Fibroblast of skin of abdomen (primary cell): ENCODE measurements around the gene ABLIM2.

ENCODE experiments used
- DNase-seq: peaks from one replicate; pipeline ENCODE4 v3.0.0-alpha.2; 2013

Gene ABLIM2

DNA sequence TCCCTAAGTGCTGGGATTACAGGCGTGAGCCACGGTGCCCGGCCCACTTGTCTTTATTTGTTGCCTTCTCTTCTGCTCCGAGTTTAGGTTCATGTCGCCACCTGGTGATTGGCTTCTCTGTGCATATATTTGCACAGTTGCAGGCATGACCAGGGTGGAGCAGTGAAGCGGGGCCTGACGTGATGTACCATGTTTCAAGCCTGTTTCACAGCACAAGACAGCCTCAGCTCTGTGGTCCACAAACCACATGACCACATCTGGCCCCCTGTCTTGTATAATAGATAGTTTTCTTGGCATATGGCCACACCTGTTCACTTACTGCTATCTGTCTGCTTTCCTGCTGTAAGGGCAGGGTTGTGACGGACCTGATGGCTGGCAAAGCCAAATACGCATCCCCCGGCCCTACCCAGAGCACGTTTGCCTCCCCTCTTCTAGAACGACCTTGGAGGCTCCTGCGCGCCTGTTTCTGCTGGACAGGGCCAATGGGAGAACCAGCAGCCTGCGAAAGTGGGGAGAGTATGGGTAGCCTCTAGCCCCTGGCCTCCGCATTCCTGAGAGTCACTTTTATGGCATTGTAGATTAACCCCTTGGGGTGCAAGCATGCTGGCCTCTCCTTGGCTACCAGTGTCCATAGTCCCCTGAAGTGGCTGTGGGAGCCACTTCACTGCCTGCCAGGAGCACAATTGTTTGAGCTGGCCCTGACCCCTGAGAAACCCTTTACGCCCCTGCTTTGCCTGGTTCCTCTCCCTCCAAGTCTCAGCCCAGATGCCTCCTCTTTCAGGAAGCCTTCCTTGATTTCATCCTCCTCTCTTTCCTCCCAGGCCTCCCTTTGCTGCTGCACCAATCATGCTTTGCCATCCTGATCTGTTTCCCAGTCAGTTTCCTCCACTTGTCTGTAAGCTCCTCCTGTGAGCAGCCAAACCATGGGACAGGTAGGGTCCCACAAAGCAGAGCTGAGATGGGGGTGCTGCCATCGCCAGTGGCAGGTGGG, 34.4 kb upstream of the ABLIM2 start:
- DNase-seq = peak; percentile 43

DNA sequence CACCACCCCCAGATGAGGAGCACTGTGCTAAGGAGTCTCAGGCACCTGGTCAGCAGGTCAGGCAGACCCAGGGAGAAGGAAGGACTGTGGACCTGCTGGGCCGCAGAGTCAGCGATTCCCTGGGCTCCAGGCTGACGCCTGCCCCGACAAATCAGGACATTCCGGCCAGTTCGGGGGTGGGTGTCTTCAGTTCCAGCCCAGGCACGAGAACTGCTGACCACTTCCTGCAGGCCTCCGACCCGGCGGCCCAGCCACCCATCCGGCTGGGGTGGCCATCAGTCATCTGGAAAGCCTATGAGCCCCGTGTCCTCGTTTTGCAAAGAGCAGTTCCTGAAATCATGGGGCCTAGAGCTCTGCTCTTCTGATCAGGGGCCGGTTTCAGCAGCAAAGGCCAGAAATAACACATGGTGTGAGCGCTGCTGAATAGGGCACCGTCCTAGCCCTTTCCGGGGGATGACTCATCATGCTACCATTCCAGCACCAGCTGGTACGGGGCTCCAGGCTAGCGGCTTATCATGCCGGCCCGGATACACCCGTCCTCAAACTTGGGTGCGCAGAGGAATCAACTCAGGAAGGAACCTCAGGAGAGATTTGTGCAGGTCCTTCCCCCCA, 32.6 kb upstream of the ABLIM2 start:
- no peak for DNase-seq

DNA sequence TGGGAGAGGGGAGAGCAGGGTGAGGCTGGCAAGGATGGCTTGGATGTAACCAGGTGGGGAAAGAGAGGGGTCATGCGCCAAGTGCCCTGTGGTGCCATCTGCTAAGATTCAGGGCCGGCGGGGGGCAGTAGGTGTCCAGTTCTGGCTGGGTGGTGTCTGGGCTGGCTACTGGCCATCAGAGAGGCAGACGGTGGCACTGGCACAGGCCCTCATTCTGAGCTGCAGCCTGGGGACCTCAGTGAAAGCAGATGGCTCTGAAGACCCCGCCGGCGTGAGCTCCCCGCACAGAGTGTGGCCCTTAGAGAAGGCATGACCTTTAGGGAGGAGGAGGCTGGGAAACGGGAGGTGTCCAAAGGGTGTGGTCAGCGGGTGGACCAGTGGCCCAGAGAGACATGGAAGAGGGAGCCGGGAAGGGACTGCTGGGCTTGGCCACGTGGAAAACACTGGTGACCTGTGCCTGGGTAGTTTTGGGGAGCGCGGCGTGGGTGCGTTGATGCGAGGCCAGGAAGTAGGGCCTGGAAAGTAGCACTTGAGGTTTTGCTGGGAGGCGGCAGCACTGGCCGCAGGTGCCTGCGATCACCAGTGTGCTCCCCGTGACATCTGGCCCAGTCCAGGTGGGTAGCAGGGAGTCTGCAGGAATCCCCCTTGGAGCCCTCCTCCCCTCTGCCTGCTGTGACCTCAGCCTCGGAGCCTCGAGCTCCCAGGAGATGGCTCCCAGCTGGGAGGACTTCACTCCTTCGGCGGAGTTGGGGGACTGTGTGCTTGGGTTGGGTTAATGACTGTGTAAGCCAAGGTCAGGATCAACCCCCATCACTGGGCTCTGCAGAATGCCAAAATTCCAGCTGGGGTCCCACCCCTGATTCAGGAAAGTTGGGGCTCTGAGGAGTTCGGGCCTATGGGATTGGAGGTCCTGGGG, 31.2 kb upstream of the ABLIM2 start:
- DNase-seq = no peak

DNA sequence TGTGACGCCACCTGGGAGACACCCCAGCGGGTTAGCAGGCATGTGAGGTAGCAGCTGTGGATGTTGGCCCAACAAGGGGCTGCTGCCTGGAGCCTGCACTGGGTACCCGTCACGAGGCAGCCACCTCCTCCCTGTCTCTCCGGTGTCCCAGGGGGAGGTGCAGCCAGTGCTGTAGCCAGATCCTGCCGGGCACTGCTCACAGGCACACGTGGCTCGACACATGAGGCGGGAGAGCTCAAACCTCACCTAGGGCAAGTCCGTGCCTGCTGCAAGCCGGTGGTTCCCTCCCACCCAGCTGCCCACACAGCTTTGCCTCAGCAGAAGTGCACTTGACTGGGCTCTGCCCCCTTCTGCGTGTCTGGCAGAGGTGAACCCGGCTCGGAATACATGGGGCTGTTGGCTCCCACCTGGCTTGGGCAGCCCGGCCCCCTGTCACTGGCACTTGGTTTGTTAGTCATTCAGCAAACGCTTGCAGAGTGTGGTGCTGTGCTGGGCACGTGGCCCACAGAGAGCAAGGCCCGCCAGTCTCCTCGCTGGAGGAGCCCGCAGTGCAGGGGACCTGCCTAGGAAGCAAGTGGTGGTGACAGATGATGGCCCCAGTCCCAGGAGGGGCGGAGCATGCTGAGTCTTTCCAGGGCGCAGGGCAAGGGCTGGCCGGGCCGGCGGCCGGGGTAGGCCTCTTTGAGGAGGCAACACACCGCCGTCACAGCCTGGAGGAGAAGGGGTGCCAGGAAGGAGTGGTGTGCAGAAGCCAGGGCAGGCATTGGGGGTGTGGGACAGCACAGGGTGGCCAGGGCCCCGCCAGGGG, 30.3 kb upstream of the ABLIM2 start:
- DNase-seq = no peak

DNA sequence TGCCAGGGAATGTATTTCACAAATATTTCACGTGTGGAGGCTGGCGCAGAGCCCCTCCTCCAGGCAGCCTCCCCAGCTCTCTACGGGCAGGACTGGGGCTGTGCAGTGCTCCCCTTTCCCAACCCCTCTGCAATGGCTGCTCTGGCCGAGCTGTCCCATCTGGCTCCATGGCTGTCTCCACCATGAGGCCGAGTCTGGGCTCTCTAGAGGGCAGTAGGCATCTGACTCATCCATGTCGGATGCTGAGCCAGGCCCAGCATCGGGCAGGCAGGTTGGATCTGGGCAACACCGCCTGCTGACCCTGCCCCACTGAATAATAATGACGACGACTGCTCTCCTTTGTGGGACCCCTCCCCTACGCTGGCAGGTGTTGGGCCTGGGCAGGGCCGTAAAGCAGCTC, 29.5 kb upstream of the ABLIM2 start:
- DNase-seq = no peak

DNA sequence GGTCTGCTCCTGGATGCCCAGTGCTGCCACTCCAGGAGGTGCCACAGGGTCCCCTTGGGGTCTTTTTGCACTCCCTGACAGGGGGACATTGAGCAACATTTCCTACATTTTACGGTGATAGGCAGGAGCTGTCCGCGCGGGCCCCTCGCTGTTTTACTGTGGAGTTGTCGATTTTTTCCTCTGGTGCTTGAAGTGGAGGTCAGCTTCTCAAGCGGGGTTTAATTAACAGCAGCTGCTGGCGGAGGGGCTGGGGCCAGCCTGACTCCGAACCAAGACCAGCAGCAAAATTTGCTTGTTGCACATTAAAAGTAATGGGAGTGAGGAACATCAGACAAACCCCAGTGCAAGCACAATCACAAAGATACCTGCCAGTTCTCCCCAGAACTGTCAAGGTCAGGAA, 27.3 kb upstream of the ABLIM2 start:
- DNase-seq = peak; percentile 9

DNA sequence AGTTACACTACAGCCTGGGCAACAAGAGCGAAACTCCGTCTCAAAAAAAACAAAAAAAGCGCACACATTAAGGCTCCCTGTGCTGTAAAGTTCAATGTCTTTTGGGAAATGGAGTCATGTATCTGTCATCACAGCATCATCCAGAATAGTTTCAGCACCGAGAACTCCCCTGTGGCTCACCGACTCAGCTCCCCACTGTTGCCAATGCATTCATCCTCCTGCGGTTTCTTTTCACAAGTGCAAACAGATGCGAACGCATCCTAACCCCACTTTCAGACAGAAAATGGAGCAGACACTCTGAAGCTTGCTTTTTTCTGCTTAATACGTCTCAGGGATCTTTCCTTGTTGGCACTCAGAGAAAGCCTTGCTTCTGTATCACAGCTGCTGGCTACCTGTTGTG, 26.7 kb upstream of the ABLIM2 start:
- DNase-seq = peak; percentile 90

DNA sequence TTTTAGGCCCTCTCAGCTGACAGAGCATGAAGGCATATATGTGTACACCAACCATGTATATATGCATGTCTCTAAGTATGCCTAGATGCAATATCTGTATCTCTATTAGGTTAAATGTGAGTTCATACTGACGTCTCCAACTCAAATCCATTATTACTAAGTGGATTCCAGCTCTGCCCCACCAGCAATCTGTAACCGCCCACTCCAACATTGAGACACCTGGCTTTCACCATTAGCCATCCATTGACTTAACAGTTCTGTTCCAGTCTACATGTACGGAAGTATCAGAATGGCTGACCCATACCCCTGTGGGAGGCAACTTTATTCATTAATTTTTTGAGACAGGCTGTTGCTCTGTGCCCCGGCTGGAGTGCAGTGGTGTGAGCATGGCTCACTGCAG, 25.4 kb upstream of the ABLIM2 start:
- no peak for DNase-seq

DNA sequence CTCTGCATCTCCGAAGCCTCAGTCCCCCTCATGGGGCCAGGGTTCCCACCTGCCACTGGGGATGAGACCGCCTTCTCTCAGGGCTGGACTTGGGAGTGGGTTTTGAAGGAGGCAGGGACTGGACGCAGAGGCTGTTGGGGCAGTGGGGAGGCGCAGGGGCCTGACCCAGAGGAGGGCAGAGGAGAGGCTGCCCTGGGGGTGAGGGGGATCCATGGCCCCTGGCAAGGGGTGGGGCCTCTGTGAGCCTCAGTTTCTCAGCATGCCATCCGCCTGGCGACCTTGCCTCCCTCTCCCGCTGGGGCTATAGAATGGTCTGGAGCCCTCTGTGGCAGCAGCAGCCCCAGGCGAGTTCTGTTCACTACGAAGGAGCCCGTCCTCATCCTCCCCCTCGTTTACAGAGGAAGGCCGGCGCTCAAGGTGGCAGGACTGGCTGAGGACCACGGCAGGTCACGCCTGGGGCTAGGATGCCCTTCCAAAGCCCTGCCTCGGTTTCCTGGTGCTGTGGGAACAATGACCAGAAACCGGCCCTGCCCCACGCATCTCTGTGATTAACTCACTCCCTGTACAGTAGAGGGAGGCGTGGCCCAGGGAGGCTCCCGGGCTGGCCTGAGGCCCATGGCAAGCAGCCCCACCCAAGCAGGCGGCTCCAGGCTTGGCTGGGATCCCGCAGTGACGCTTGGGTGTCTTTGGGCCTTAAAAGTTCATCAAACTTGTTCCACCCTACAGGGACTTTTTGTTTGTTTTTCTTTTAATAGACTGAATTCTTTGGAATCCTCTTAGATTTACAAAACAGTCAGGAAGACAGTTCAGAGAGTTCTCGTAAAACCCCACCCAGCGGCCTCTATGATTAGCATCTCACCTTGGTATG, 24.5 kb upstream of the ABLIM2 start:
- peak; percentile 16 for DNase-seq

DNA sequence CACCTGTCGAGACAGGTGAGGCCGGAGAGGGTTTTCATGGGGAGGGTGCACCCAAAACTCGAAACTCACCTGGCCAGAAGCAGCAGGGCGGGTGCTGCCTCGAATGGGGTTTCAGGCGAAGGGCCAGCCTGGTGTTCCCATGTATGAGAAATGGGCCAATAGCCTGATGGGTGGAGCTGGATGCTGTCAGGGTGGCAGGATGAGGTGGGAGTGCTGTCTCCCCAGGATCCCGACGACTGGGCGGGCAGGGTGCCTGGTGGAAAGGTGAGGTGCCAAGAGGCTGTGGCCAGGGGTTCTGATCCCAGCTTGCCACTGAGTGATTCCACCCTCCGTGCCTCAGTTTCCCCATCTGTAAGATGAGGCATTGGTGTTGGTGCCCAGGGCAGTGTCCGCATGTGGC, 23.7 kb upstream of the ABLIM2 start:
- DNase-seq = no peak

DNA sequence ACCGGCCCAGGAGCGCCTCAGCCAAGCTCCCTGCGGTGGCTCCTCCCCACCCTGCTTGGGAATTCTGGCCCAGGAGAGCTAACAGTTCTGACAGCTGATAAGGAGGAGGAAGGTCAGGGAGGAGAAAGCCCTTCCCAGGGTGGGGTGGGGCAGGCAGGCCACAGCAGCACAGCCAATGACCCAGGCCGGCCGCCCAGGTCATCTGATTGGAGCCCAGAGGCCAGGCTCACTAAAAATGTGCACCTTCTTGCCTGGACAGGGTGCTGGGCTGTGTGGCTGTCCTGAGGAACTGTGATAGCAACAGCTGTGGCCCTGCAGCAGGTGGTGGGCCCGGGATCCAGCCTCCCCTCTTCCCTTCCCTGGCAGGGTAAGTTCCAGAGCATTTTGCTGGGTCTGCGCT, 23.2 kb upstream of the ABLIM2 start:
- DNase-seq = no peak

DNA sequence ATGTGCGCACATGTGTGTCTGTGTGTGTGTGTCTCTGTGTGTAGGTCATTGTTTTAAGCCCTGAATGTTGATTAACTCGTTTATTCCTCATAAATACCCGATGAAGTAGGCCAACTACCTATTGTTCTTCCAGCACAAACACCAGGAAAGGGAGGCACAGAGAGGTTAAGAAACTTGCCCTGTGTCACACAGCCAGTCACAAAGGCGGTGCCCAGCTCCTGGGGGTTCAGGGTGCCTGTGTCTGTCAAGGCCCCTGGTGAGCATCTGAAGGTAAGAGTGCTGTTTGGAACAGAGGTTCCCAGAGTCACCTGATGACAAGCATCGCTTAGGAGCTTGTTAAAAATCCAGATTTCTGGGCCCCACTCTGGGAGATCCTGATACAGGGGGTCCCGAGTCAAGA, 22.5 kb upstream of the ABLIM2 start:
- no peak for DNase-seq

DNA sequence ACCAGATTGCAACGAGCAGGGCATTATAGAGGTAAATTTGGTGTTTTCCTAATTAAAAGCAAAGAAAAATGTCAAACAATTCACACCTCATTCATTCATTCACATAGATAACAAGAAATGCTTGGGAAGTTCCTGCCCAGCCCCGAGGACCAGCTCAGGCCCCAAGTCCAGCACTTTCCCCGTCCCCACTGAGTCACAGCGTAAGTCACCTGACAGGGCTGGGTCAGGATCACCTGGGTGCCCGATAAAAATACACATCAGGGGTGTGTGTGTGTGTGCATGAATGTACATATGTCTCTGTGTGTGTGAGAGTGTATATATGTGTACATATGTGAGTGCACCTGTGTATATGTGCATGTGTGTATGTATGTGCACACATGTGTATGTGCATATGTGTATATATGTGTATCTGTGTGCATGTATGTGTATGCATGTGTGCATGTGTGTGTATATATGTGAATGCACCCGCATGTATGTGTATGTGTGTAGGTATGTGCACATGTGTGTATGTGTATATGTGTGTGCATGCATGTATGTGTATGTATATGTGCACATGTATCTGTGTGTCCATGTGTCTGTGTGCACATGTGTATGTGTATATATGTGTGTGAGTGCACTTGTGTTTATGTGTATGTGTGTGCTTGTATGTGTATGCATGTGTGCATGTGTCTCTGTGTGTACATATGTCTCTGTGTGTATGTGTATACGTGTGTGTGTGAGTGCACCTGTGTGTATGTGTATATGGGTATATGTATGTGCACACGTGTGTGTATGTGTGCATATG, 21.9 kb upstream of the ABLIM2 start:
- DNase-seq = no peak

DNA sequence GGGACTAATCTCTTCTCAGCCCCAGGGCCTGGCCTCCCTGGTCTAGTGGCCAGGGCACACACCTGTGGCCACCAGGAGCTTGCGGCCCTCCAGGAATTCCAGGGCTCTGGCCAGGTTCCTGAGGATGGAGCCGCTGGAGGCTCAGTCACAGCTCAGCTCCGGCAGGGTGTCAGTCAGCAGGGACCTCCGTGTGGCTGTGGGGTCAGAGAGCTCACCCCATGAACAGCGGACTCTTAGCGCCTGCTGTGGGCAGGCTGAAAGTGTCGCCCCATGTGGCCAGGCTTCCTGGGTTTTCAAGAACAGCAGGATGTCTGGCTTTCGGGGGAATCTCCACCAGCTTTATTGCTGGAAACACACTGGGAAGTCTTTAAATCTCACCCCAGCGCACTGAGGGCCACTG, 21.2 kb upstream of the ABLIM2 start:
- no peak for DNase-seq

DNA sequence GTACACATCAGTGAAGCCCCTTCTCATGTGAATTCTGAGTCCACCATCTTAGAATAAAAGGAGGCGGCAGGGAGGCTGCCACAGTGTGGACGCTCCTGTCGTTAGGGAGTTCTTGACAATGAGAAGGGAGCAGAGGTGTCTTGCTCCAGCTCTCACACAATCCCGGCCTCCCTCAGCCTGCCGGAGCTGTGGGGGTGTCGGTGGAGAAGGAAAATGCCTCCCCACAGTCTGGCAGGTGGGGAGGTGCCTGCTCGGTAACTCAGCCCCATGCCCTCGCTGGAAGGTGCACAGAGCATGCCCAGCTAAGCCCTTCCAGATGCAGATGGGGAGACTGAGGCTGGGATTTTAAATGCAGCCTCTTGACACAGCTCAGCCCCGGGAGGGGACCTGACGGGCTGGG, 20.5 kb upstream of the ABLIM2 start:
- DNase-seq = no peak

DNA sequence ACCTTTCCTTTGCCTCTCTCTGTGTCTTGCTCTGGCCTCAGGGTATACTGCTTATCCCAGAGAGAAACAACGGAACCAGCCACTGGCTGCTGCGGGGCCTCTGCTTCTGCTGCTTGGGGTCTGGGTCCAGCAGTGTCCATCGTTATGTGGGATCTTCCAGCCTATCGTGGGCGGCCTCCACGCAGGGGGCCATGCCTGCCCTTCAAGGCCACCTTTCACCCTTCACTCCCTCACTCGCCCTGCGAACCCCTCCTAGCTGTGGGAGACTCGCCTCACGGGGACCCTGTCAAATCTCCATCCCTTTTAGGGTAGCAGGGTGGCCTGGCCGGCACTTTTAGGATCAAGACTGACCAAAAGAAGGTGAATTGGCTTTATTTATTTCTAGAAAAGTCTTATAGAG, 19.3 kb upstream of the ABLIM2 start:
- no peak for DNase-seq

DNA sequence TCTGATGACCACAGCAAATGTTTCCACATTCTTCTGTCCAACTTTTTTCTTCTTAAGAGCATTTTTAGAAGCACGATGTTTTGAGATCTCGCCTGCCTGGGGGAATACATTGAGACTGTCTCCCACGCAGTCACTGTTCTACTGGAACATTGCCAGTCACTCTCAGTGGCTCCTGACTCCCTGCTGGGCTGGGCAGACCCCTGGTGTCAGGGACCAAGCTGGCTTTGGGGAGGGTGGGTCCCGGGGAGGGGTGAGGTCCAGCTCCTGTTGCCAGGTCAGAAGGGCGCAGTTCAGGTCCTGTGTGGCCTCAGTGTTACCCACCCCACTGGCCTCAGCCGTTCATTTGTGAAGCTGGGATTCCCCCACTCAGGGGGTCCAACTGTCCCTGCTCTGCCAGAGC, 18.9 kb upstream of the ABLIM2 start:
- no peak for DNase-seq

DNA sequence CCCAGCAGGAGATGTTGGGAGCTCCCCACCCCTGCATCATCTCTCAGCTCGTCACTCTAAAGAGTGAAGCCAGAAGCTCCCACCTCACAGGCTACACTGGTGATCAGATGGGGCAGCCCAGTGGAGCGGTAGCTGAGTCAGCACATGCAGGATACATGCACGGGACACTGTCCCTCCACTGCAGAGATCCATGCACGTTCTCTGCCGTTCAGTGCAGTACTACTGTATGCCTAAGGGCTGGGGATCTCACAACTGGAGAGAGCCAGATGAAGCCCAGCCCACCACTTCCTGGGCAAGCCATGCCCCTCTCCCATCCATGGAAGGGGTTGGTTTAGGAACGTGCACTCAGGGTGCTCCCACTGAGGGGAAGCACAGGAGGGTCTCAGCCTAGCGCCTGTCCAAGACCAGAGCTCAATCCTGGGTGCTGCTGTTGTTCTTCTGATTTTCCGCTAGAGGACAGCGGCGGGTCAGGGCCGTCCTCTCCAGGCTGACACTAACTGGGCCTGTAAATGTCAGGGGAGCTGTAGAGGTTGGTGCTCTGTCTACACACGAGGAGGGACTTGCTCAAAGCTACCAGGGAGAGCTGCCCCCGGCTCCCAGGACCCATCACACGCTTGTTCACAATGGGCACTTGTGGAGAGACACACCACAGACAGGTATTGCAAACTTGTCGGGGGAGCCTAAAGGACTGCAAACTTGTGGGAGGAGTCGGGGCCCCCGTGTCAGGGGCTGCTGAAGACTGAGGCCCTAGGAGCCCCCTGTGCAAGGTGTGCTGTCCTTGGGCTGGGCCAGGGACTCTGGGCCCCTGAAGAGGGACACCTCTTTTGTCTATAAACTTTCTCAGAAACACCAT, 18.2 kb upstream of the ABLIM2 start:
- peak; percentile 44 for DNase-seq

DNA sequence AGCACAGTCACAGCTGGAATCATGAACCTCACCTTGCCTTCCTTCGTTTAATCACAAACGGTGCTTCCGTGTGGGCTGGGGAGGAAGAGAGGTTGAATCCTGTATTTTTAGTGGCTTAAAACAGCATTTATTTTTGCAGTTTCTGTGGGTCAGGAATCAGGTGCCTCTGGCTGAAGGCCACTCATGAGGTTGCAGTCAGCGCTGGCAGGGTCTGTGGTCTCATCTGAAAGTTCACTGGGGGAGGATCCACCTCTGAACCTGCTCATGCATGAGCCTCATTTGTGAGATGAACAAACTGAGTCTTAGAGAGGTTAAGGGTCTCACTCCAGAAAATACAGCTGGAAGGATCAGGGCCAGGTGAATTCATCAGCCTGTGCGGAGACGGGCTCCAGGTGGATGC, 17.1 kb upstream of the ABLIM2 start:
- no peak for DNase-seq
